ENCODE results near the gene KPNA1. TPM values are rescaled to one million over a fixed set of nuclear protein-coding genes. Genes with fewer than 3 reads are reported as not detected.

KPNA1 gene
- total and polyA plus RNA-seq, 4 donors = 35.5 to 58.2 (median 46.0) TPM

GRCh38 chr3:122395582-122395981 lies 119.2 kb downstream of the KPNA1 start:
- no CpG with 5 or more reads among the region's 3 CpGs for WGBS (ENCODE audit: insufficient coverage)
- Histone ChIP-seq H3K27ac (ENCODE audit: low read depth, low read length) (no peak overlapping the region), H3K4me3 (ENCODE audit: low read depth, low read length) (no peak overlapping the region), H3K27me3 (ENCODE audit: control insufficient read depth, insufficient read depth, low read length) (no peaks in the 10 kb centered on the region), H3K36me3 (ENCODE audit: control insufficient read depth, insufficient read depth, low read length) (no peaks in the 10 kb centered on the region), H3K4me1 (ENCODE audit: control insufficient read depth, insufficient read depth, low read length) (no peaks in the 10 kb centered on the region), H3K9me3 (ENCODE audit: control insufficient read depth, insufficient read depth, low read length) (no peaks in the 10 kb centered on the region)
- DNase-seq (ENCODE audit: low read depth in 4 of 6, low spot score in 6 of 6) = no peak

GRCh38 chr3:122394173-122394572 lies 120.6 kb downstream of the KPNA1 start:
- Histone ChIP-seq H3K9me3 (ENCODE audit: control insufficient read depth, insufficient read depth, low read length) (no peaks in the 10 kb centered on the region), H3K36me3 (ENCODE audit: control insufficient read depth, insufficient read depth, low read length) (no peaks in the 10 kb centered on the region), H3K27me3 (ENCODE audit: control insufficient read depth, insufficient read depth, low read length) (no peaks in the 10 kb centered on the region), H3K4me1 (ENCODE audit: control insufficient read depth, insufficient read depth, low read length) (no peaks in the 10 kb centered on the region), H3K27ac (ENCODE audit: low read depth, low read length) (no peak overlapping the region), H3K4me3 (ENCODE audit: low read depth, low read length) (no peak overlapping the region)
- 50% methylated on average over 1 of the region's 1 CpG for WGBS (ENCODE audit: insufficient coverage)
- no peak for DNase-seq (ENCODE audit: low read depth in 4 of 6, low spot score in 6 of 6)

GRCh38 chr3:122392868-122393844 lies 121.6 kb downstream of the KPNA1 start:
- Histone ChIP-seq H3K27me3 (ENCODE audit: control insufficient read depth, insufficient read depth, low read length) (no peaks in the 10 kb centered on the region), H3K9me3 (ENCODE audit: control insufficient read depth, insufficient read depth, low read length) (no peaks in the 10 kb centered on the region), H3K4me1 (ENCODE audit: control insufficient read depth, insufficient read depth, low read length) (no peaks in the 10 kb centered on the region), H3K36me3 (ENCODE audit: control insufficient read depth, insufficient read depth, low read length) (no peaks in the 10 kb centered on the region), H3K4me3 (ENCODE audit: low read depth, low read length) (no peak overlapping the region), H3K27ac (ENCODE audit: low read depth, low read length) (no peak overlapping the region)
- 50% methylated on average over 1 of the region's 2 CpGs for WGBS (ENCODE audit: insufficient coverage)
- peak in 3 of 6 donors; percentile 22 to 78 (median 53) for DNase-seq (ENCODE audit: low read depth in 4 of 6, low spot score in 6 of 6)

GRCh38 chr3:122391681-122392446 lies 122.9 kb downstream of the KPNA1 start:
- no peaks in the 10 kb centered on the region for H3K36me3 ChIP-seq (ENCODE audit: control insufficient read depth, insufficient read depth, low read length)
- no peaks in the 10 kb centered on the region for H3K27me3 ChIP-seq (ENCODE audit: control insufficient read depth, insufficient read depth, low read length)
- 100% methylated on average over 1 of the region's 2 CpGs for WGBS (ENCODE audit: insufficient coverage)
- H3K4me3 ChIP-seq (ENCODE audit: low read depth, low read length) = no peak overlapping the region
- no peaks in the 10 kb centered on the region for H3K4me1 ChIP-seq (ENCODE audit: control insufficient read depth, insufficient read depth, low read length)
- no peak overlapping the region for H3K27ac ChIP-seq (ENCODE audit: low read depth, low read length)
- peak in 1 of 6 donors; percentile 2 for DNase-seq (ENCODE audit: low read depth in 4 of 6, low spot score in 6 of 6)
- H3K9me3 ChIP-seq (ENCODE audit: control insufficient read depth, insufficient read depth, low read length) = no peaks in the 10 kb centered on the region

GRCh38 chr3:122390665-122391064 lies 124.1 kb downstream of the KPNA1 start:
- DNase-seq (ENCODE audit: low read depth in 4 of 6, low spot score in 6 of 6) = no peak
- no peaks in the 10 kb centered on the region for H3K27me3 ChIP-seq (ENCODE audit: control insufficient read depth, insufficient read depth, low read length)
- H3K9me3 ChIP-seq (ENCODE audit: control insufficient read depth, insufficient read depth, low read length) = no peaks in the 10 kb centered on the region
- H3K36me3 ChIP-seq (ENCODE audit: control insufficient read depth, insufficient read depth, low read length) = no peaks in the 10 kb centered on the region
- H3K4me1 ChIP-seq (ENCODE audit: control insufficient read depth, insufficient read depth, low read length) = no peaks in the 10 kb centered on the region
- H3K27ac ChIP-seq (ENCODE audit: low read depth, low read length) = no peak overlapping the region
- H3K4me3 ChIP-seq (ENCODE audit: low read depth, low read length) = no peak overlapping the region
- 83% methylated on average over 1 of the region's 4 CpGs for WGBS (ENCODE audit: insufficient coverage)

- WGBS (ENCODE audit: insufficient coverage) = 92% methylated on average over 2 of the region's 4 CpGs
Observed at GRCh38 chr3:122389892-122390291, 124.8 kb downstream of the KPNA1 start.

GRCh38 chr3:122389197-122389596 lies 125.5 kb downstream of the KPNA1 start:
- no peaks in the 10 kb centered on the region for H3K4me1 ChIP-seq (ENCODE audit: control insufficient read depth, insufficient read depth, low read length)
- H3K4me3 ChIP-seq (ENCODE audit: low read depth, low read length) = no peak overlapping the region
- H3K27me3 ChIP-seq (ENCODE audit: control insufficient read depth, insufficient read depth, low read length) = no peaks in the 10 kb centered on the region
- H3K27ac ChIP-seq (ENCODE audit: low read depth, low read length) = no peak overlapping the region
- H3K36me3 ChIP-seq (ENCODE audit: control insufficient read depth, insufficient read depth, low read length) = no peaks in the 10 kb centered on the region
- no peaks in the 10 kb centered on the region for H3K9me3 ChIP-seq (ENCODE audit: control insufficient read depth, insufficient read depth, low read length)
- no peak for DNase-seq (ENCODE audit: low read depth in 4 of 6, low spot score in 6 of 6)

More at GRCh38 chr3:122389892-122390291, 124.8 kb downstream of the KPNA1 start:
- Histone ChIP-seq H3K4me3 (ENCODE audit: low read depth, low read length) (no peak overlapping the region), H3K36me3 (ENCODE audit: control insufficient read depth, insufficient read depth, low read length) (no peaks in the 10 kb centered on the region), H3K4me1 (ENCODE audit: control insufficient read depth, insufficient read depth, low read length) (no peaks in the 10 kb centered on the region), H3K27me3 (ENCODE audit: control insufficient read depth, insufficient read depth, low read length) (no peaks in the 10 kb centered on the region), H3K9me3 (ENCODE audit: control insufficient read depth, insufficient read depth, low read length) (no peaks in the 10 kb centered on the region), H3K27ac (ENCODE audit: low read depth, low read length) (no peak overlapping the region)
- DNase-seq (ENCODE audit: low read depth in 4 of 6, low spot score in 6 of 6) = no peak

- H3K27ac ChIP-seq (ENCODE audit: low read depth, low read length) = no peak overlapping the region
- WGBS (ENCODE audit: insufficient coverage) = 79% methylated on average over 2 of the region's 3 CpGs
- no peaks in the 10 kb centered on the region for H3K4me1 ChIP-seq (ENCODE audit: control insufficient read depth, insufficient read depth, low read length)
Observed at GRCh38 chr3:122387709-122388108, 127.0 kb downstream of the KPNA1 start.

GRCh38 chr3:122383771-122384697 lies 130.7 kb downstream of the KPNA1 start, which contains the start of gene FAM162A:
FAM162A (plus strand) TSS chr3:122384182; CDS start chr3:122384266, 84 bp downstream.
- Histone ChIP-seq H3K36me3 (ENCODE audit: control insufficient read depth, insufficient read depth, low read length) (no peaks in the 10 kb centered on the region), H3K9me3 (ENCODE audit: control insufficient read depth, insufficient read depth, low read length) (no peaks in the 10 kb centered on the region), H3K4me3 (ENCODE audit: low read depth, low read length) (peak within 1 kb of the TSS; percentile 69), H3K27me3 (ENCODE audit: control insufficient read depth, insufficient read depth, low read length) (no peaks in the 10 kb centered on the region), H3K4me1 (ENCODE audit: control insufficient read depth, insufficient read depth, low read length) (no peaks in the 10 kb centered on the region), H3K27ac (ENCODE audit: low read depth, low read length) (peak within 1 kb of the TSS; percentile 82)
- DNase-seq (ENCODE audit: low read depth in 4 of 6, low spot score in 6 of 6) = peak; percentile 87 to 98 (median 90)
- 0% methylated on average over 49 of the region's 52 CpGs for WGBS (ENCODE audit: insufficient coverage)

More at GRCh38 chr3:122387709-122388108, 127.0 kb downstream of the KPNA1 start:
- Histone ChIP-seq H3K27me3 (ENCODE audit: control insufficient read depth, insufficient read depth, low read length) (no peaks in the 10 kb centered on the region), H3K4me3 (ENCODE audit: low read depth, low read length) (no peak overlapping the region), H3K9me3 (ENCODE audit: control insufficient read depth, insufficient read depth, low read length) (no peaks in the 10 kb centered on the region), H3K36me3 (ENCODE audit: control insufficient read depth, insufficient read depth, low read length) (no peaks in the 10 kb centered on the region)
- DNase-seq (ENCODE audit: low read depth in 4 of 6, low spot score in 6 of 6) = no peak
